Lower lobe of right lung (tissue), 2 donors: Measurements from ENCODE around the gene DHCR24. TPM values are rescaled to one million over a fixed set of nuclear protein-coding genes. Genes with fewer than 3 reads are reported as not detected.

Experiments used
- ATAC-seq, 2 donors: fragments of 200-7000 bp; cut with Tn5 transposase; one replicate each; pipeline ENCODE4 v1.9.1; 2020 to 2022; ENCODE audit warnings: mild to moderate bottlenecking in 2 of 2, moderate library complexity in 2 of 2
- DNase-seq: peaks from one replicate; pipeline ENCODE4 v3.0.0-alpha.2; 2020
- H3K27ac ChIP-seq: fragments of 200-600 bp; one replicate; pipeline ENCODE4 v1.8.0; 2022
- H3K27me3 ChIP-seq: fragments of 200-600 bp; one replicate; pipeline ENCODE4 v1.8.0; 2022; ENCODE audit warnings: low read depth
- H3K36me3 ChIP-seq: fragments of 200-600 bp; one replicate; pipeline ENCODE4 v1.8.0; 2022; ENCODE audit warnings: mild to moderate bottlenecking
- H3K4me1 ChIP-seq: fragments of 200-600 bp; one replicate; pipeline ENCODE4 v1.8.0; 2022
- H3K4me3 ChIP-seq: fragments of 200-600 bp; one replicate; pipeline ENCODE4 v1.8.0; 2022; ENCODE audit warnings: mild to moderate bottlenecking
- H3K9me3 ChIP-seq: fragments of 200-600 bp; one replicate; pipeline ENCODE4 v1.8.0; 2022
- CTCF ChIP-seq: fragments of 200-600 bp; IDR thresholded peaks from one replicate; pipeline ENCODE4 v1.8.0; 2022; ENCODE audit warnings: antibody characterized with exemption, mild to moderate bottlenecking
- intact Hi-C: fragments of 100-400 bp; cut with DNase I; formaldehyde crosslinking; loops from one replicate; pipeline ENCODE4 v1.11.0; 2022
- total RNA-seq: library from RNA; stranded (reverse); fragmentation: NEBNext Ultra II Directional; extraction: Animal tissue kit (Norgen Biotek cat#: 25700); gene quantifications from one replicate; pipeline ENCODE4 v1.2.1, GENCODE V29; 2021
- donor health status: DM: no; HTN: yes; CAD: no; lungs with severe emphysema.

DHCR24 gene
- total RNA-seq, 1 donor from 2014 or later: 674 TPM

DNA sequence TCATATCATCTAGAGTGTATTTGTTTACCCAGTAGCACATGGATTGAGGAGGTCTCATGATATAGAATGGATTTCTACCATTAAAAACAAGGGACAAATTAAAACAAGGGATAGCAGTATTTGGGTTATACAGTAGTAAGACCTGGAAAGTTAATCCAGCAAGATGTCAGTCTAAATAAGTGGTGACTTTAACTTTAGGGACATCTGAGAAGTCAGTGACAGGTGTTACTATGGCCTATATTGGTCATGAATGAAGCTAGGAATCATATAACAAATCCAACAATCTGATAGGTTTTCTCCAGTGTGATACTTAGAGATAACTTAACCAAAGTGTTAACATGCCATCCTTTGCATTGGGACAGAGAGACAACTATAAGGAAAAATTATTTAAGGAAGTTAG, 42.7 kb upstream of the DHCR24 start:
- Histone ChIP-seq H3K36me3 (no peaks in the 10 kb centered on the region), H3K9me3 (no peaks in the 10 kb centered on the region), H3K27ac (no peak overlapping the region), H3K4me1 (peaks cover 11% of the 10 kb centered on the region), H3K4me3 (no peak overlapping the region), H3K27me3 (no peaks in the 10 kb centered on the region)
- no peak for TF ChIP-seq CTCF
- intact Hi-C loops: no loop called here
- no peak for ATAC-seq
- no peak for DNase-seq

DNA sequence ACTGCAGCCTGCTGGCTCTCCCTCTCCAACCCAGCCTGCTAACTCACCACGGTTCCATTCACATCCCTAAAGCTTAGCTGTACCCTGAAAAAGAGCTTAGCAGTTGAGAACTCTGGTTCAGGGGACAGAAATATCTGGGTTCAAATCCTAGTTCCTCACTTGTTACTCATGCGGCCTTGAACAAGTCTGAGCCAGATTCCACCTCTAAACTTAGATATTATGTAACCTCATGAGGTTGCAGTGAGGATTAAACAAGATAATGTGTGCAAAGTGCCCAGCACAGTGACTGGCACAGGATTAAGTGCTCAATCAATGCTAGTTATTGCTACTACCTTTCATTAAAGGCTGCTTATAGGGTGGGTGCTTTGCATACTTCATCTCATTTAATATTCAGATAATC, 41.3 kb upstream of the DHCR24 start:
- Histone ChIP-seq H3K9me3 (no peaks in the 10 kb centered on the region), H3K27ac (no peak overlapping the region), H3K36me3 (no peaks in the 10 kb centered on the region), H3K4me3 (no peak overlapping the region), H3K4me1 (peaks cover 11% of the 10 kb centered on the region), H3K27me3 (no peaks in the 10 kb centered on the region)
- DNase-seq: no peak
- no peak for TF ChIP-seq CTCF
- ATAC-seq: no peak
- intact Hi-C loops: no loop called here

GRCh38 chr1:54927472-54928240, 40.7 kb upstream of the DHCR24 start:
- no peak overlapping the region for H3K27ac ChIP-seq
- intact Hi-C loops: no loop called here
- no peaks in the 10 kb centered on the region for H3K9me3 ChIP-seq
- ATAC-seq (no peak), DNase-seq (no peak)
- no peak for TF ChIP-seq CTCF
- no peaks in the 10 kb centered on the region for H3K36me3 ChIP-seq
- no peak overlapping the region for H3K4me3 ChIP-seq
- no peaks in the 10 kb centered on the region for H3K27me3 ChIP-seq
- H3K4me1 ChIP-seq: peaks cover 11% of the 10 kb centered on the region

DNA sequence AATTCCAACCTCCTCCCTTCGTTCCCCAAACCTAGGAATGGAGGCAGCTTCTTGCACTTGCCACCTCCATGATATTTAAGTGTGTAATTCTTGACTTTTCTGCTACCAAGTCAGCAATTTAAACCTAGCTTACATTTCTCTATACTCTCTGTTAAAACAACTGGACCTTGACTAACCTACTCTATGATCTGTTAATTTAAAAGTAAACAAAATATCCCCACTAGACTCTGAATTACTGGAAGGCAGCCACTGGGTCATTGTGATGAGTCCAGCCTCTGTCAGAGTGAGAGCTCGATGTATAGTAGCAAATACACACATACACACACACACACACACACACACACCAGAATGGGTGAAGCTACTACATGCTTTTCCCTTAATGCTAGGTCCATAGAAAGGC, 40.0 kb upstream of the DHCR24 start:
- DNase-seq (no peak), ATAC-seq (no peak)
- intact Hi-C loops: no loop called here
- no peak overlapping the region for H3K4me3 ChIP-seq
- peaks cover 11% of the 10 kb centered on the region for H3K4me1 ChIP-seq
- no peaks in the 10 kb centered on the region for H3K9me3 ChIP-seq
- H3K27ac ChIP-seq: no peak overlapping the region
- no peaks in the 10 kb centered on the region for H3K27me3 ChIP-seq
- TF ChIP-seq CTCF: no peak
- H3K36me3 ChIP-seq: no peaks in the 10 kb centered on the region

DNA sequence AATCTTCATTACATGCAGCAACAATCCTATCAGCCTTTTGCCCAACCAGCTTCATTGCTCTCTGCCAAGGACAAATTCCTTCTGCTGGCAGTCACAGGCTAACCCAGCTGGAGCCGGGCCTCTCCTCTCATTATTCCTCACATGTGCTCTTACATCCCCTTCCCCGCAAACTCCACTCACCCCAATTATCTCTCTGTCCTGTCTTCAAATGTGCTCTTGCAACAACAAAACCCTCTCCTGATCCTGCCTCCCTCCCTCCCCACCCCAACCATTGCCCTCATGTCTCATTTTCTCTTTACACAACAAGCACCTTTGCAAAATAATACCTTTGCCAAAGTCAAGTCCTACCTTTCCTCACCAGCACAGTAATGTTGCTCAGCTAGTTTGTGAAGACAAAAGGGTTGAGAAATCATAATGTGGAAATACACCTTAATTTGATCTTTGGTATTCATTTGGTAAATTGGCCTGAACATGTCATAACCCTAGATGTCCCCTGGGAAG, 36.0 kb upstream of the DHCR24 start:
- Histone ChIP-seq H3K4me3 (no peak overlapping the region), H3K4me1 (peaks cover 11% of the 10 kb centered on the region), H3K36me3 (no peaks in the 10 kb centered on the region), H3K27ac (no peak overlapping the region), H3K9me3 (no peaks in the 10 kb centered on the region), H3K27me3 (no peaks in the 10 kb centered on the region)
- DNase-seq (no peak), ATAC-seq (peak; percentile 73 to 77)
- intact Hi-C loops: no loop called here
- TF ChIP-seq CTCF: no peak
